ENCODE data around the gene TMA7B.
A peak's percentile ranks its signal among the peaks of the same experiment; 100 is the strongest.

Gene TMA7B

DNA sequence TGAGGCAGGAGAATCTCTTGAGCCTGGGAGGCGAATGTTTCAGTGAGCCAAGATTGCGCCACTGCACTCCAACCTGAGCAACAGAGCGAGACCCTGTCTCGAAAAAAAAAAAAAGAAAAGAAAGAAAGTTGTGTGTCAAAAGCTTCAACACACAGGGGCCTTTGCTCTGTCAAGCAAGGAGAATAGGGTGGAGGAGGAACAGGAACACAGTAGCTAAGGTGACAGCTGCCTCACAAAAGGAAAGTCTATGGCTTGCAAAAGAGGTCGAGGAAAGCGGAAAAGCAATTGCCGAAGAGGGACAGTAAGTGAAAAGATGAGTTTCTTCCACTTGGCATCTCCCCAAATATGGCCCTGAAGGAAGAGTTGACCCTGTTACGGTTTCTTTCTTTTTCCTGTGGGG is 26.5 kb upstream of the TMA7B start:
- DNase-seq = no peak

DNA sequence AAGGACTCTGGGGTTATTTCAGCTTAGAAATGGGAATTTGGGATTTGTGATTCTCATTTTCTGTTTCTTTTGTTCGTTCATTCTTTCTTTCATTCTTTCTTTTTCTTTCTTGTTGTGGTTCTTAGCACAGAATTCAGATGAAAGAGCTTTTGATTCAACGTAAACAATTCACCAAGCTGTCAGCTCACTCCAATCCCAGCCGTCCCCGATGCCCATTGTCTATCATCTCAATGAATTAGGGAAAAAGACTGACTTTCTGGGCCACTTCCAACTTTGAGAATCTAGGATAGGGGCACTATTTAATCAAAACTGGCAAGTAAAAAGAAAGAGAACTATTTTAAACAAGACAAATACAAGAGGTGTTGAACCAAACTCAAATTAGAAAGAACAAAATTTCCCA is 25.1 kb upstream of the TMA7B start:
- DNase-seq = no peak

DNA sequence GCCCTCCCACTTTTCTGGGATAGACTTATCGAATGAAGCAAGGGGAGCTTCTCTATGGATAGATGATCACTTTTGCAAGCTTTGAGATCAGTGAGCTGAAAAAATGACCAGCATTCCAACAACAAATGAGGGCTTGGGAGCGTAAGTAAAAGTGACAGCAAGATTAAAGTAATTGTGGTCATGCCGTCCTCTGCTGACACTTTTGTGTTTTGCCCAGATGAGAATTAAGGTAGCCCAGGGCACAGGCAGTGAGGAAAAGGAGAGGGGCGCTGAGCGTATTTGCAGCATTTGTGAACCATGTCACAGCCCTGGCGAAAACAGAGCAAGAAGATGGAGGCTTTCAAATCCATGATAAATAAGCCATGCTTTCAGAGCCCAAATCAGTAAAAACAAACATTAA is 24.6 kb upstream of the TMA7B start:
- DNase-seq = peak; percentile 30

DNA sequence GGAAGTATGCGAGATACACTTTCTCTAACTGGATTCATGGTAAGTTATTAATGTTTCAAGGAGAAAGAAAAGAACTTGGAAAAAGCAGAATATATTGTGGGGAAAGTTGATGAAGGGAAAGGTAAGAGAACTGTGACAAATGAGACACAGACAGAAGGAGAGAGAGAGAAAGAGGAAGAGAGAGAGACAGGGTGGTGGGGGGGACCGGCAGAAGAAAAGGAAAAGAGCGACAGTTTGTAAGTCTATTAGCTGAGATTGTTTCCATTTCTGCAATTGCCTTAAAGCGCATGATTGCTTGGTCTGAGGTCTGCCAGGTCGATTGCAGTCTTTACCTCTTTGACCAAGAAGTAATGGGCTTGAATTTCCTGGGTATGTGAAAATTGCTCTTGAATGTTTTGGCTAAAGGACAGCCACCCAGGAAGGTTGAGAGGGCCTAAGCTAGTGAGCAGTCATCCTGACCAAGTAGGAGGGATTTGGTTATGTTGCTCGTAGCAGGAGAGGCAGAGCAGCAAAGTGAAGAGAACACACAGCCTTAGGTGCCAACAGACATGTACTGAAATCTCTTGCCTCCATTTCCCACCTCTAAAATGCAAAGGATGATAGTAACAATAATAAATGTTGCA is 23.6 kb upstream of the TMA7B start:
- DNase-seq = no peak

DNA sequence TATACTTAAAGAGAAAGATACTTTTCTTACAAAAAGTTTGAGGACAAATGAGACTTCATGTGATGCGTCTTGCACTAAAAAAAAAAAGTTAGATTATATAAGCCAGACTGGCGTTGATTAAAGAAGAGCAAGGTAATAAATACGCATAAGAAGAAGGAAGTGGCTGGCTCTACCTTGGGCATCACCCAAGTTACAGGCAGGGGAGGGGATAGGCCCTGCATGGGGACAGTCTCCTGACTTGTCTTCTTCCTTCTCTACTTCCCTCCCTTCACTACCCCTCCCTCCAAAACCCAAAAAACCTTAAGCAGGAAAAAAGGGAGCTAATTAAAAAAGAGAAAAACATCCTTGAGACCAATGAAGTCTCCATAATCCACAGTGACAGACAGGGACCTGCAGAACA is 22.3 kb upstream of the TMA7B start:
- peak; percentile 35 for DNase-seq

DNA sequence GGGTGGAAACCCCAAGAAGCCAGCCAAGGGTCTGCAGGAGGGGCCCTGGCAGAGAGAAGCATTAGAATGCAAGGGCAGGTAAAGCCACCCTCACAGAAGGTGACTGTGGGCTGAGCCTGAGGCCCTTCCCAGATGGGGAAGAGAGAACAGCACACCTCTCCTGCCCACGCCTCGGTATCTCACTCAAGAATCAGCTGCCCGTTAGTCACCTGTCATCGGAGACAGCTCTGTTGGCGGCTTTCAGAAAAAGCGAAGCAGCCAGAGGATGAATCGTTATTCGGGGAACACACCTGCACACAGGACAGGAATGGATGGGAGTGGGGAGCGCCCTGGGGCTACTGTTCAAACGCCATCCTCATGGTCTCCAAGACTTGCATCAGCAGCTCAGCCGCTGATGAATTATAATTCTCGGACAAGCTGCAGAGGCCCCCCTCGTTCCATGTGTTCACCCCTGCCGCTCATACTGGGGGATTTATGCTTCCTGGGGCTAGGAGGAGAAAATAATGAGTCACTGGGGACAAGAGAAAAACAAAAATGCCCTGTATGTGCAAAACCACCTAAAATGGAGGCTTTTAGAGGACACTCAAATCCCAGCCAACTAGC is 21.6 kb upstream of the TMA7B start:
- peak; percentile 30 for DNase-seq

DNA sequence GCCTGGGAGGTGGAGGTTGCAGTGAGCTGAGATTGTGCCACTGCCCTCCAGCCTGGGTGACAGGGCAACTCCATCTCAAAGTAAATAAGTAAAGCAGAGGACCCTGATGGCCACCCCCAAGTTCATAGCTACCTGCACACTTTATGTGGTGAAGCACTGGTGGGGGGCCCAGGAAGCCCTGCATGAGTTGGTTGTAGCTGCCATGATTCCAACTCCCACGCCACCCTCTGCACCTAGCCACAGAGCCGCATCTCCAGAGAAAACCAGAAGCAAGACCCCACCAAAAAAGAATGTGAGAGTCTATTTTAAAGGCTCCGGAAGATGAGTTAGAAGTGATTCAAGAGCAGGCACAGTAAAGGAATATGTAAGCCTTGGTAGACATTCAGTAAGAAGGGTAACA is 20.4 kb upstream of the TMA7B start:
- no peak for DNase-seq

DNA sequence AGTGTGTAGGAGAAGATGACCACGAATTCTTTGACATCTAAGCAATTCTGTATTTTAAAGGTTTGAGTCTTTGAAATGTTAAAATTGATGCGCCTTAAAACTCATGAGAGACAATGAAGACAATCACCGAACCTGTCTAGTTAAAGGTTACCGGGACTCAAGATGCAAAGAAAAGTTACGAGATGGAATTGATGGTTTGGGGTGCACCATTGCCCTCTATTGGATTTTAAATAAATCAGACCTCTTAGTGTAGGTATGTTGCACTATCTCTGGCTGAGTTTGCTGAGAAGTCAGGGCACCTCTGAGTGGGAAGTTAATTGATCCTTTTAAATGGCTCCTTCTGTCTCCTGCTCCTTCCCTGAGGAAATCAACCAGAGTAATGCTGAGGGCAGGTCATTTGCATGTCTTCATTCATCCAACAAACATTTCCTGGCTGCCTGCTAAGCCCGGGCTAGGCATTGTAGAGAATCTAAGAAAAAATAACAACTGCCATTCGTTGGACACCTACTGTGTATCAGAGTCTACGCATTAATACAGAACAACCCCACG is 19.4 kb upstream of the TMA7B start:
- DNase-seq = peak; percentile 69

DNA sequence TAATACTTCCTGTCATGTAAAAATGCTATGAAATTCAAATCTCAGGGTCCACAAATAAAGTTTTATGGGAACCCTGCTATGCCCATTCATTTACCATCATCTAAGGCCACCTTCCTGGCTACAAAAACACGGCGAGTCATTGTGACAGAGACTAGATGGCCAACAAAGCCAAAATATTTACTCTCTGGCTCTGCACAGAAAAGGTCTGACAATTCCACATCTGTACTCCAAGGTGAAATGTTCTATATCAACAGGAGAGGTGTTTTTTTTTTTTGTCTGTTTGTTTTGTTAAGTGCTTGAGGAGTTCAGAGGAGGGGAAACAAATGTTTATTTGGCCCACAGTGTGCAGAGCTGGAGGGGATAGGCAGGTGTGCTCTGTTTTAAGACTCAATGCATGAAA is 18.6 kb upstream of the TMA7B start:
- no peak for DNase-seq

DNA sequence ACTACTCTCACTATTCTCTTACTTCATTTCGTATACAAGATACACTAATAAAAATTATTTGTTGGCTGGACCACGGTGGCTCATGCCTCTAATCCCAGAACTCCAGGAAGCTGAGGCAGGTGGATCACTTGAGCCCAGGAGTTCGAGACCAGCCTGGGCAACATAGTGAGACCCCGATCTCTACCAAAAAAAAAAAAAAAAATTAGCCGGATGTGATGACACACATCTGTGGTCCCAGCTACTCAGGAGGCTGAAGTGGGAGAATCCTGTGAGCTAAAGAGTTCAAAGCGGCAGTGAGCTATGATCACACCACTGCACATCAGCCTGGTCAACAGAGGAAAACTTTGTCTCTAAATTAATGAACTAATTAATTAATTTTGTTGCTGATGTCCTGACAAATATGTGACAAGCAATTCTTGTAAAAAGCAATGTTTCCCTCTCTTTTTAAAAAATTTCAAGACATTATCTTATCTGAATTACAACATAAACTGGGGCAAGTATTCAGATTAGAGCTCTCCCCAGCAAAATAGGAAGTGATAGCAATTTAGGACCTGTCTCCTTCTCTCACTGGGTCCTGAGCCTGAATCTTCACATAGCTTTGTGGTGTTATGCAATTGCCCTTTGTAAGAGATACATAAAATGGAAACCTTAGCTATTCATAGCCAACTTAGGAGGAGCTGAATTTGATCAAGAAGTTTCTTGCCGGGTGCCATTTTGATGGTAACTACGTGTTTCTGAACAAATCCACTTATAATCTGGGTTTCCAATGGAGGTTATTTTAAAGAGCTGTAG is 17.6 kb upstream of the TMA7B start:
- peak; percentile 33 for DNase-seq

DNA sequence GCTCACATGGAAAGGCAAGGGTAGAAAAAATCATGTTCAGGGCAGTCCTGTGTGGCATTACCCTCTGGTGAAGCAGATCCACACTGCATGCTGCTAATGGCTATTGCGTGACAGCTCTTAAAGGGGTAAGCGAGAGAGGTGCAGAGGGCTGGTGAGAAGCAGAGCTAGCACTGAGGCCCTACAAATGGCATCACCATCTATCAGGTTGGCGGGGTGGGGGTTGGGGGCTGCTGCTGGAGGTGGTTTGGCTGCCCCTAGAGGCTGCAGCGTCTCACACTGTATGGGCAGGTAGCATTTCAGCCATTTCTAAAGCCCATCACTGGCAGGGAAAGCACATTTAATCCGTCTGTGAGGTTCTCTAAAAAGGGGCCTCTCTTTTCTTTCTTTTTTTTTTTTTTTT is 16.9 kb upstream of the TMA7B start:
- DNase-seq = peak; percentile 34

DNA sequence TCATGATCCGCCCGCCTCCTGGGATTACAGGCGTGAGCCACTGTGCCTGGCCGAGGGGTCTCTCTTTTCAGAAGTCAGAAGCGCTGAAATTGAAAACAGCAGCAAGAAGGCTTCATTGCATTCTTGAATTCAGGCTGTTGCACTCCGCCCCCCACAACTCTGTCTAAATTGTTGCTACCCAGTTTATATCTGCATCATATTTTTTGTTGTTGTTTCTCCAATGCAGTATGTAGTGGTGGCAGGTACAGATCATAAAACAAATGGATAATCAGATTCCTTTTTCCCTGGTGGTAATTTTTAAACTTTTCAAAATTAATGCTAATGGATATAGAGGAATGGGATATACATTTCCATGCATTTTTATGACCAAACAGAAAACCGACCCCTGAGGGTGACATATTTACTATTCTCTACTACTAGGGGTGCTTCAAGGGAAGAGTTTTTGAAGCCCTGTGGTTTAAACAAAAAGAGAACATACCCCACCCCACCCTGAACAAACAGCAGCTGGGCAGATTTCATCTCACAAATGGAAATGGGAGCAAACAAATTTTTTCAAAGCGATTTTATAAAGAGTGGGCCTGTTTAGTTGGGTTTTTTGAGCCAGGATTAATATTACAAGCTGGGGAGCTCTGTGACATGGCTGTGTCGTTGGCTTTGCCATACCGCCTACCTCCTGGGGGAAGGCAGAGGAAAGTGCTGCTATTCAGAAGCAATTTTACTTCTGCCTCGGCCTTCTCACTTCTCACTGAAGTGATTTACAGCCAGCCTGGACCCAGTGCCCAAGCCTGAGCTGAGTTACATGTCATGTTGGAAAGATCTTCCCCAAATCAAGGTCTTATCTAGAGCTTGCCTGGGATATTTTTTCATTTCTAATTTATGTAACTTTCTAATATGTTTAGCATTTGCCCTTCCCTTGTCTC is 16.0 kb upstream of the TMA7B start:
- no peak for DNase-seq

DNA sequence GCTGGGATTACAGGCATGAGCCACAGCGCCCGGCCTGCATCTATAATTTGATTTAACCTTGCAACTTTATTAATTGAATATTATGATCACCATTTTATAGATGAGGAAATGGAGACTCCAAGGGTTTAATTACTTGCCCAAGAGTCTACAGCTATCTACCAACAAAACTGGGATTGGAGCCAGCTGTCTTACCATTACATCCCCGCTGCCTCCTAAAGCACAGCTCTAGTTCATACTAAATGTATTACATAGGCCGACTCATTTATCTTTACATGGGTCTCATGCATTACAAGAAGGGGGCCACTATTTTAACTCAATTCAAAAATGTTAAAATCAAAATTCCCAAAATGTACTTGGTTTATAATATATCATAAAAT is 14.1 kb upstream of the TMA7B start:
- no peak for DNase-seq

DNA sequence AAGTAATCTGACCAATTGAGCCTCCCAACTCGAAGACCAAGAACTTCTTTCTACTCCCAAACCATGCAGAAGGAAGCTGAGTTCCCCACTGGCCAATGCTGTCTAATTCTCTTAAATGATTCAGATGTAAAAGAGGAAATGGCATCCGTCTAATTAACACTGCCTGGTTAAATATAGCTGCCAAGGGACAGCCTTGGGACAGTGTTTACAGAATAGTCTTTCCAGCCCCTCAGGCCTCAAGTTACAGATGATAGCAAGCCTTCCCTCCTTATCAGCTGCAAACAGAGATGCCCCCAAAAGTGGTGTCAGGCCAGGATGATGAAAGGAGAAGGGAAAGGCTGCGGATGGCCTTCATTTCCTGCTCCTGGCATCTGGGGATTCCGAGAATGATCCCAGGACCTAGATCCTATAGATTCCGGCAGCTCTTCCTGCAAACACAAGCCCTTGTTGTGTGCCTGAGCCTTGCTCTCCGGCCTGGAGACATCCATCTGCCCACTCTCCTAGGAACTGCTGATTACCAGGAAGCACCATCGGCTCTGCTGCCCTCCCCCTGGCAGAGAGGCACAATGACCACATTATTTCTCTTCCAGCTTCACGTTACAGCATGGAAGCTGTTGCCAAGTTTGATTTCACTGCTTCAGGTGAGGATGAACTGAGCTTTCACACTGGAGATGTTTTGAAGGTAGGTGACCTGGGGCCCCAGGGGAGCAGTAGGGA is 13.5 kb upstream of the TMA7B start:
- no peak for DNase-seq

DNA sequence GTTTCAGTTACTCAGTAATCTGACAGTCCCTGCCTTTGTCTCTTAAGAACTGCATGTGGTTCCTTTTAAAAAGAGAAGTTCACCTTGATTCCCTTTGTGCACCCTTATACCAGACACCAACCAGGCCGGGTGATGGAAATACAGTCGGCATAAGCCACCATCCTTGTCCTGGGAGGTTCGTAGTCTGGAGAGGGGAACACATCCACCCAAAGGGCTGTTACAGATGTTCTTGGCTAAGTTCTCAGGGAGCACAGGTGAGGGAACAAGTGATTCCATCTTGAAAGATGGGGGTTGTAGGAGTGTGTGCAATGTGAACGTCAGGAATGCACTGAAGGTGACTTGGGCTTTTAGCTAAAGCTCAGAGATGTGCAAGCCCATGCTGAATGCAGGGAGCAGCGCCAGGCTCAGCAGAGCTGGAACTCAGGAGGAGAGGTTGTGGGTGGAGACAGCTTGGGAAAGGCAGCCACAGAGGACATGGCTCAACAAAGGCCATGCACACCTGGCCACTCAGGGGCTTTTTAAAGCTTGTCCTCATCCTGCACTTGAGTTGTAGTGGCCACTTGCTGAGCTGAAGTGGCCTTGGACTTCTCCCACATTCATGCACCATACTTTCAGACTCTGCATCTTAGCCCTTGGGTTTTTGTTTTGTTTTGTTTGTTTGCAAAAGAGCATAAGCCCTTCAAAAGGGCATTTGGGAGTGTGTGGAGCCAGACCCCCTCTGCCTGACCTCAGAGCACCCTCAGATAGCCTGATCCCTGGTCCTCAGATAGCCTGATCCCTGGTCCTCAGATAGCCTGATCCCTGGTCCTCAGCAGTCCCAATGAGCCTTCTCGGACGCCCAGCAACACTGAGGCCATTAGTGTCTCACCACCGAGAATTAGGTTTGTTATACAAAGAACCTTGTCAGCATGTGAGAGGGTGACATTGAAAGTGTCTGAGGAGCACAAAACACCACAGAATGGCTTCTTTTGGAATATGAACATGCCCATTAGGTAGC is 12.7 kb upstream of the TMA7B start:
- no peak for DNase-seq

DNA sequence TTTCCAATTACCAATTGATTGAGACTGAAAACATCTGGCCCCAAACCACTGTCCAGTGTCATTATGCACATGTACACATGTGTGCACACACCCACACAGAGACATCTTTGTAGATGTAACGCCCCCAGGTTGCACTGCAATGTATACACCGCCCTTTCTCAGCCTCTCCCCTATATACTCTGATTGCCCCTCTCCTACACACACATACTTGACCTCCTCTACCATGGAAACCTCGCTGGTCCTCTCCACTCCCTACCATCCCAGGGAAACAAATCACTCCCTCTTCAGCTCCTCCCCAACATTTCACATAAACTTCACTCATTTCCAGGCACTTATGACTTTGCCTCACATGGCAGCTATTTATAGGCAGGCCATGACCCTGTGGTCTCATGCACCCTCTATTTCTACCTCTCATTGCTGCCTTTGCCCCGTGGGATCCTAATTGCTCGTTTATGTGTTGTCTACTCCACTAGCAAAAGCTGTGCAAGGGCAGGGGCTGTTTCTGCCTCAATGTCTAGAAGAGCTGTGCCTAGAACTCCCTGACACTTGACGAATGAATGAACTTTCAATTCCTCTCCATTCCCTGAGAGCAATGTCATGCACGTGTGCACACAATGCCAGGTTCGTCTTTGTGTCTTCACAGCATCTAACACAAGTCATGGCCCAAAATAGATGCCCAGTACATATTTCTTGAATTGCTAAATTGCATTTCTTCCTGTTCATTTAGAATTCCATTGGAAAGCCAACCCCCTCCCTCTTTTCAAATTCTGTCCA is 10.0 kb upstream of the TMA7B start:
- no peak for DNase-seq

DNA sequence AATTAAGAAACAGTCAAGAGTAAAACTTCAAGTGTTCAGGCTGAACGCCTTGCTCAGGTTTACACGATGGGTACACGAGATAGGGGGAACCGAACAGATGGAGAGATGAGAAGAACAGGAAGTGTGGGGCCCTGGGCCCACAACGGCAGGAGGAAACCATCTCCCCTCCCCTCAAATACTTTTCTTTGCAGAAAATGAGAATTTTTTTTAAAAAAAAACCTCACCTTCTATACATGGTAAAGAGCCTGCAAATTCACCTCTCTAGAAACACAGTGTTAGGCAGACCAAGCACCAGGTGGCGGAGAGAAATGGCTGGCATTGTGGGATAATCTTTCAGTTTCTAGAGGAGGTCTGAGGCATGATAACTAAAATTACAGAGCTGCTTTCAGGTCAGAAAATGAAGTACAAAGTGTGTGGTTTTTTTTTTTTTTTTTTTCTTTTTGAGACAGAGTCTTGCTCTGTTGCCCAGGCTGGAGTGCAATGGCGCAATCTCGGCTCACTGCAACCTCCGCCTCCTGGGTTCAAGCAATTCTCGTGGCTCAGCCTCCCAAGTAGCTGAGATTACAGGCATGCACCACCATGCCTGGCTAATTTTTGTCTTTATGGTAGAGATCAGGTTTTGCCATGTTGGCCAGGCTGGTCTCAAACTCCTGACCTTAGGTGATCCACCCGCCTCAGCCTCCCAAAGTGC is 8.4 kb upstream of the TMA7B start:
- DNase-seq = peak; percentile 55

DNA sequence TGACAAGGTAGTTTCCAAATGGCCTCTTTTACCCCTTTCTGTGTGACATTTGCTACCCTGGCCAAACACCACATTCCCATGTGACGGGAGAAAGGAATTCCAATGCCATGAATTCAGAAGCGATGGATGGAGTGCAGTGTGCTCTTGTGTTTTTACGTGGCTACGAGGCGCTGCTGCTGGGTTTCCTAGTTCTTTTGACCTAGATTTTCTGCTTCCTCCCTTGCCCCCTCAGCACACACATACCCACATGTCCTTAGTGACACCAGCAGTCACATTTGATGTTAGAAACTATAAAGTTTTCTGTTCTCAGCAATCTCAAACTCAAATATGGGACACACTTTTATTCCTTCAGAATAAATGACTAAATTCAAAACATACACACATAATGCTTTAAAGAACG is 7.8 kb upstream of the TMA7B start:
- no peak for DNase-seq

DNA sequence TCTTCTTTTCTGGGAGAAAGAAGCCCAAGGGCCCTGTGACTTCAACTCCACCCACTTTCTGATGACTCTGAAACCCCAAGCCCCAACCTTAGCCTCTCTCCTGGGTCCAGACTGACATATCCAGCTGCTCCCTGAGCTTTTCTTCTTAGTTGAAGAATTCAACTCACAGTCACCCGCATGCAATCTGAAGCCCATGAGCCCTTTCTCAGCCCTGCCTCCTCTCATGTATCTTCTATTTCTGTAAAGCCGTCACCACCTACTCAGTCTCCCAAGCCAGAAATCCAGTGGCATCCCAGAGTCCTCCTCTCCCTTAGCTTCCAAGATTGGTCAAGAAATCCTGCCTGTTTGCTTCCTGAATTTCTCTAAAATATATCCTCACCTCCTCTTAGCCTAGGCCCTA is 7.1 kb upstream of the TMA7B start:
- no peak for DNase-seq

All from CD4-positive, alpha-beta T cell treated with Interleukin-12 subunit alpha and Interleukin-12 subunit beta, for 1 hour (primary cell).